BLaER1 (cell line): ENCODE data around the gene MBNL2.

ENCODE experiments used
- H3K27ac ChIP-seq: shearing (Covaris generic); formaldehyde crosslinking; 2 replicates; pipeline ENCODE4 v1.8.1; 2022
- H3K27me3 ChIP-seq: shearing (Covaris generic); formaldehyde crosslinking; 2 replicates; pipeline ENCODE4 v1.8.1; 2022
- H3K36me3 ChIP-seq: shearing (Covaris generic); formaldehyde crosslinking; 2 replicates; pipeline ENCODE4 v1.8.1; 2022
- H3K4me1 ChIP-seq: shearing (Covaris generic); formaldehyde crosslinking; 2 replicates; pipeline ENCODE4 v1.8.1; 2022
- H3K4me2 ChIP-seq: shearing (Covaris generic); formaldehyde crosslinking; 2 replicates; pipeline ENCODE4 v1.8.1; 2022
- H3K4me3 ChIP-seq: shearing (Covaris generic); formaldehyde crosslinking; 2 replicates; pipeline ENCODE4 v1.8.1; 2022
- H3K9ac ChIP-seq: shearing (Covaris generic); formaldehyde crosslinking; 2 replicates; pipeline ENCODE4 v1.8.1; 2022
- H3K9me3 ChIP-seq: shearing (Covaris generic); formaldehyde crosslinking; 2 replicates; pipeline ENCODE4 v1.8.1; 2022
- H4K20me1 ChIP-seq: shearing (Covaris generic); formaldehyde crosslinking; 2 replicates; pipeline ENCODE4 v1.8.1; 2022
- Cebpa-rat ChIP-seq: shearing (Covaris generic); IDR thresholded peaks from 2 replicates; pipeline ENCODE4 v1.8.1; 2022

The MBNL2 gene

GRCh38 chr13:97248243-97248642, 26.1 kb downstream of the MBNL2 start:
- H3K4me1 ChIP-seq = 0 out of 2 replicates have a peak, but pooled peaks cover 4% of the 10 kb centered on the region
- no peak overlapping the region for H3K4me3 ChIP-seq
- no peak overlapping the region for H3K4me2 ChIP-seq
- no peak overlapping the region for H3K27ac ChIP-seq
- H3K36me3 ChIP-seq = no peaks in the 10 kb centered on the region
- TF ChIP-seq Cebpa-rat = no peak
- H3K27me3 ChIP-seq = no peaks in the 10 kb centered on the region
- no peaks in the 10 kb centered on the region for H3K9me3 ChIP-seq
- H4K20me1 ChIP-seq = peaks cover 60% of the 10 kb centered on the region
- no peak overlapping the region for H3K9ac ChIP-seq

- Histone ChIP-seq H3K9ac (no peak overlapping the region), H3K4me3 (no peak overlapping the region), H3K36me3 (no peaks in the 10 kb centered on the region), H3K9me3 (no peaks in the 10 kb centered on the region), H3K4me2 (no peak overlapping the region), H3K4me1 (0 out of 2 replicates have a peak, but pooled peaks cover 4% of the 10 kb centered on the region), H3K27ac (no peak overlapping the region), H4K20me1 (peaks cover 50% of the 10 kb centered on the region), H3K27me3 (no peaks in the 10 kb centered on the region)
- TF ChIP-seq Cebpa-rat = no peak
These were observed 27.1 kb downstream of the MBNL2 start for GRCh38 chr13:97249093-97249795.

GRCh38 chr13:97249796-97250495, 27.8 kb downstream of the MBNL2 start:
- Histone ChIP-seq H3K9ac (no peak overlapping the region), H3K27ac (no peak overlapping the region), H3K9me3 (no peaks in the 10 kb centered on the region), H3K4me3 (no peak overlapping the region), H4K20me1 (peaks cover 43% of the 10 kb centered on the region; the same call in 1 of the 2 replicates), H3K27me3 (no peaks in the 10 kb centered on the region), H3K4me1 (0 out of 2 replicates have a peak, but pooled peaks cover 4% of the 10 kb centered on the region), H3K36me3 (no peaks in the 10 kb centered on the region; the same call in 1 of the 2 replicates), H3K4me2 (no peak overlapping the region)
- no peak for TF ChIP-seq Cebpa-rat

GRCh38 chr13:97250560-97250959, 28.4 kb downstream of the MBNL2 start:
- no peak for TF ChIP-seq Cebpa-rat
- 0 out of 2 replicates have a peak, but pooled peaks cover 4% of the 10 kb centered on the region for H3K4me1 ChIP-seq
- H3K9ac ChIP-seq = no peak overlapping the region

GRCh38 chr13:97252735-97253134, 30.6 kb downstream of the MBNL2 start:
- Histone ChIP-seq H3K4me1 (0 out of 2 replicates have a peak, but pooled peaks cover 4% of the 10 kb centered on the region), H3K36me3 (peaks cover 18% of the 10 kb centered on the region)

More at GRCh38 chr13:97250560-97250959, 28.4 kb downstream of the MBNL2 start:
- Histone ChIP-seq H3K4me2 (no peak overlapping the region), H3K27ac (no peak overlapping the region), H3K9me3 (no peaks in the 10 kb centered on the region), H3K4me3 (no peak overlapping the region), H4K20me1 (peaks cover 37% of the 10 kb centered on the region; the same call in 1 of the 2 replicates), H3K36me3 (peaks cover 4% of the 10 kb centered on the region; the same call in 1 of the 2 replicates), H3K27me3 (no peaks in the 10 kb centered on the region)

GRCh38 chr13:97253581-97254293, 31.6 kb downstream of the MBNL2 start:
- peaks cover 41% of the 10 kb centered on the region; the same call in 1 of the 2 replicates for H4K20me1 ChIP-seq
- H3K9ac ChIP-seq = no peak overlapping the region
- no peaks in the 10 kb centered on the region for H3K27me3 ChIP-seq
- TF ChIP-seq Cebpa-rat = no peak
- H3K4me1 ChIP-seq = 0 out of 2 replicates have a peak, but pooled peaks cover 4% of the 10 kb centered on the region
- peaks cover 22% of the 10 kb centered on the region for H3K36me3 ChIP-seq
- H3K4me2 ChIP-seq = no peak overlapping the region
- peaks cover 13% of the 10 kb centered on the region for H3K9me3 ChIP-seq
- H3K27ac ChIP-seq = no peak overlapping the region
- no peak overlapping the region for H3K4me3 ChIP-seq

More at GRCh38 chr13:97252735-97253134, 30.6 kb downstream of the MBNL2 start:
- Histone ChIP-seq H3K4me3 (no peak overlapping the region), H3K9me3 (peaks cover 13% of the 10 kb centered on the region), H4K20me1 (peaks cover 35% of the 10 kb centered on the region; the same call in 1 of the 2 replicates), H3K27ac (no peak overlapping the region), H3K9ac (no peak overlapping the region), H3K27me3 (no peaks in the 10 kb centered on the region), H3K4me2 (no peak overlapping the region)
- no peak for TF ChIP-seq Cebpa-rat

- Histone ChIP-seq H3K4me1 (0 out of 2 replicates have a peak, but pooled peaks cover 4% of the 10 kb centered on the region), H3K4me3 (no peak overlapping the region), H3K9ac (no peak overlapping the region), H4K20me1 (peaks cover 41% of the 10 kb centered on the region; the same call in 1 of the 2 replicates), H3K36me3 (peaks cover 29% of the 10 kb centered on the region), H3K27ac (no peak overlapping the region), H3K4me2 (no peak overlapping the region), H3K9me3 (peaks cover 13% of the 10 kb centered on the region), H3K27me3 (no peaks in the 10 kb centered on the region)
- TF ChIP-seq Cebpa-rat = no peak
These were observed 32.7 kb downstream of the MBNL2 start for GRCh38 chr13:97254816-97255215.

GRCh38 chr13:97255515-97256021, 33.4 kb downstream of the MBNL2 start:
- Histone ChIP-seq H3K36me3 (peaks cover 35% of the 10 kb centered on the region), H3K9me3 (peaks cover 13% of the 10 kb centered on the region), H4K20me1 (peaks cover 42% of the 10 kb centered on the region; the same call in 1 of the 2 replicates), H3K27me3 (no peaks in the 10 kb centered on the region), H3K9ac (no peak overlapping the region), H3K27ac (no peak overlapping the region), H3K4me1 (peaks cover 8% of the 10 kb centered on the region; the same call in 1 of the 2 replicates), H3K4me2 (no peak overlapping the region), H3K4me3 (no peak overlapping the region)
- no peak for TF ChIP-seq Cebpa-rat

GRCh38 chr13:97256343-97256783, 34.2 kb downstream of the MBNL2 start:
- Histone ChIP-seq H3K27me3 (no peaks in the 10 kb centered on the region), H3K4me2 (no peak overlapping the region), H3K4me3 (no peak overlapping the region), H3K4me1 (peaks cover 16% of the 10 kb centered on the region), H3K27ac (no peak overlapping the region), H4K20me1 (peaks cover 43% of the 10 kb centered on the region; the same call in 1 of the 2 replicates), H3K36me3 (peaks cover 36% of the 10 kb centered on the region), H3K9me3 (peaks cover 13% of the 10 kb centered on the region), H3K9ac (no peak overlapping the region)
- TF ChIP-seq Cebpa-rat = no peak
